ENCODE measurements around the gene CYP17A1. TPM values are rescaled to one million over a fixed set of nuclear protein-coding genes. Genes with fewer than 3 reads are reported as not detected.

The CYP17A1 gene
- polyA plus RNA-seq, 2 of the 4 experiments (the other 2 are of a cell fraction): not detected

DNA sequence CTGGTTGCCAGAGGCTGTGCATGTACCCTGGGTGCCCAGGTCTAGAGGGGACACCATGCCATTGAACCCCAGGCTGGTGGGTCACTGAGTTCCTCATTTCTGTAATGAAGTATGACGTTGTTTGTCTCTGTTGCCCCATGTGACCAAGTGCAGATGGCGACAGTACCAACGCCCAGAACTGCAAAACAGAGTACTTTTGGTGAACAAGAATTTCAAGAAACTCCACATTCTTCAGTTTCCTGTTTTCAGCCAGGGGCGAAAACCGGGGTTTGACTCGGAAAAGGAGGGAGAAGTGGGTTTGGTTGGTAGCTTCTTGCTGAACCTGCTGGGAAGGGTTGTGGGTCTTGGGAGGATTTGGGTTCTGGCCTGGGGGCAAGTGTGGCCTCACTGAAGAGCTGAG lies 18.2 kb downstream of the CYP17A1 start (continued):
- TF ChIP-seq FOXS1 (CRISPR knock-in tag; IDR thresholded peaks at IDR 0.05): no peak
- no peak for TF ChIP-seq ZC3H11A (IDR thresholded peaks at IDR 0.05)

- H3K9me3 ChIP-seq: no peaks in the 10 kb centered on the region
- FAIRE-seq (no peak), DNase-seq (ENCODE audit: low read depth in 1 of 2, low spot score in 1 of 2) (no peak), ATAC-seq (no peak)
- H3K4me3 ChIP-seq: no peak overlapping the region
- POLR2A ChIA-PET: no interaction called here
- CTCF ChIA-PET: interaction anchor here (1.0 to 1.9 kb wide), 4 partner anchors 10 to 517 kb away, joined by 3 to 6 read pairs (median 4); no protein-coding TSS in a partner anchor
- H3K27ac ChIP-seq: no peak overlapping the region
- H3K4me1 ChIP-seq: no peaks in the 10 kb centered on the region
- no peak overlapping the region for H3K4me2 ChIP-seq
- TF ChIP-seq, protein P1, sequence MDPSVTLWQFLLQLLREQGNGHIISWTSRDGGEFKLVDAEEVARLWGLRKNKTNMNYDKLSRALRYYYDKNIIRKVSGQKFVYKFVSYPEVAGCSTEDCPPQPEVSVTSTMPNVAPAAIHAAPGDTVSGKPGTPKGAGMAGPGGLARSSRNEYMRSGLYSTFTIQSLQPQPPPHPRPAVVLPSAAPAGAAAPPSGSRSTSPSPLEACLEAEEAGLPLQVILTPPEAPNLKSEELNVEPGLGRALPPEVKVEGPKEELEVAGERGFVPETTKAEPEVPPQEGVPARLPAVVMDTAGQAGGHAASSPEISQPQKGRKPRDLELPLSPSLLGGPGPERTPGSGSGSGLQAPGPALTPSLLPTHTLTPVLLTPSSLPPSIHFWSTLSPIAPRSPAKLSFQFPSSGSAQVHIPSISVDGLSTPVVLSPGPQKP (IDR thresholded peaks at IDR 0.05; ENCODE audit: low read depth, low read length): no peak
- TF ChIP-seq HOXB13 (CRISPR knock-in tag; IDR thresholded peaks at IDR 0.05; ENCODE audit: low read depth) (no peak), HDAC2 (IDR thresholded peaks at IDR 0.05) (no peak), RAD21 (conservative IDR thresholded peaks at IDR 0.05 in 1 of 2, IDR thresholded peaks at IDR 0.05 in 1 of 2) (no peak), TFCP2L1 (CRISPR knock-in tag; IDR thresholded peaks at IDR 0.05) (no peak), POLR2A (IDR thresholded peaks at IDR 0.05; ENCODE audit: low read length) (no peak), ZSCAN20 (CRISPR knock-in tag; IDR thresholded peaks at IDR 0.05) (no peak), HEYL (CRISPR knock-in tag; IDR thresholded peaks at IDR 0.05) (no peak), CBX2 (IDR thresholded peaks at IDR 0.05; ENCODE audit: borderline replicate concordance, low read depth) (no peak), ZNF302 (CRISPR knock-in tag; IDR thresholded peaks at IDR 0.05) (no peak)
- 83% methylated on average over 3 of the region's 4 CpGs for WGBS (ENCODE audit: missing lambda C conversion rate)
Measured at GRCh38 chr10:102817175-102817574, 20.0 kb downstream of the CYP17A1 start.

- WGBS (ENCODE audit: missing lambda C conversion rate): 93% methylated on average over 12 of the region's 12 CpGs
- CTCF ChIA-PET: interaction anchor here (1.0 to 1.9 kb wide), 5 partner anchors 59 to 518 kb away, joined by 3 to 6 read pairs (median 4); partner anchors contain the start of gene CNNM2
- H3K9me3 ChIP-seq: no peaks in the 10 kb centered on the region
- FAIRE-seq (no peak), ATAC-seq (0 out of 6 replicates have a peak, but pooled peaks of 1 of the 2 experiments have one; percentile 30), DNase-seq (ENCODE audit: low read depth in 1 of 2, low spot score in 1 of 2) (no peak)
- H3K4me2 ChIP-seq: no peak overlapping the region
- no peak overlapping the region for H3K4me3 ChIP-seq
- TF ChIP-seq JUNB (IDR thresholded peaks at IDR 0.05) (no peak), KDM1A (IDR thresholded peaks at IDR 0.05; ENCODE audit: low read depth) (no peak), SREBF2 (IDR thresholded peaks at IDR 0.05) (no peak), RFX5 (IDR thresholded peaks at IDR 0.05) (no peak), MYC (IDR thresholded peaks at IDR 0.05; ENCODE audit: borderline replicate concordance, low read length) (no peak), FOSB (CRISPR knock-in tag; IDR thresholded peaks at IDR 0.05) (no peak), RAD21 (conservative IDR thresholded peaks at IDR 0.05 in 1 of 2, IDR thresholded peaks at IDR 0.05 in 1 of 2) (no peak), RCOR1 (IDR thresholded peaks at IDR 0.05; ENCODE audit: low read depth, low read length) (no peak), HES2 (IDR thresholded peaks at IDR 0.05) (no peak), TP53 (CRISPR knock-in tag; IDR thresholded peaks at IDR 0.05) (no peak), ZSCAN20 (CRISPR knock-in tag; IDR thresholded peaks at IDR 0.05) (no peak)
- TF ChIP-seq, protein P2, sequence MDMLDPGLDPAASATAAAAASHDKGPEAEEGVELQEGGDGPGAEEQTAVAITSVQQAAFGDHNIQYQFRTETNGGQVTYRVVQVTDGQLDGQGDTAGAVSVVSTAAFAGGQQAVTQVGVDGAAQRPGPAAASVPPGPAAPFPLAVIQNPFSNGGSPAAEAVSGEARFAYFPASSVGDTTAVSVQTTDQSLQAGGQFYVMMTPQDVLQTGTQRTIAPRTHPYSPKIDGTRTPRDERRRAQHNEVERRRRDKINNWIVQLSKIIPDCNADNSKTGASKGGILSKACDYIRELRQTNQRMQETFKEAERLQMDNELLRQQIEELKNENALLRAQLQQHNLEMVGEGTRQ (IDR thresholded peaks at IDR 0.05): no peak
- TF ChIP-seq, protein P1 (IDR thresholded peaks at IDR 0.05; ENCODE audit: low read depth, low read length): no peak
- TF ChIP-seq, protein P3, sequence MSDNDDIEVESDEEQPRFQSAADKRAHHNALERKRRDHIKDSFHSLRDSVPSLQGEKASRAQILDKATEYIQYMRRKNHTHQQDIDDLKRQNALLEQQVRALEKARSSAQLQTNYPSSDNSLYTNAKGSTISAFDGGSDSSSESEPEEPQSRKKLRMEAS (IDR thresholded peaks at IDR 0.05): no peak
- POLR2A ChIA-PET: no interaction called here
- H3K4me1 ChIP-seq: no peaks in the 10 kb centered on the region
- H3K27ac ChIP-seq: no peak overlapping the region
Measured at GRCh38 chr10:102815790-102816549, 21.2 kb downstream of the CYP17A1 start.
